SK-N-SH (cell line): ENCODE results near the gene SCN7A.

Source experiments
- CHD2 ChIP-seq: fragments of 150-350 bp; IDR thresholded peaks from 2 replicates; pipeline ENCODE4 v1.6.1; 2018; ENCODE audit warnings: low read length; ENCODE audit not compliant: partially characterized antibody
- CTCF ChIP-seq: fragments of 200-600 bp; sonication (generic); IDR thresholded peaks from 2 replicates; pipeline ENCODE4 v1.6.1; 2017; ENCODE audit warnings: antibody characterized with exemption, mild to moderate bottlenecking, moderate library complexity
- EP300 ChIP-seq, 2 experiments: IDR thresholded peaks; 2 replicates each; pipeline versions ENCODE4 v1.4.0 to v1.6.1; 2012; ENCODE audit warnings: borderline replicate concordance in 1 of 2, low read depth in 1 of 2, low read length in 1 of 2
- POLR2AphosphoS5 ChIP-seq: IDR thresholded peaks from 2 replicates; pipeline ENCODE4 v1.6.1; 2012; ENCODE audit warnings: low read depth, low read length
- RAD21 ChIP-seq: IDR thresholded peaks from 2 replicates; pipeline ENCODE4 v1.6.1; 2012; ENCODE audit warnings: mild to moderate bottlenecking, low read length
- SMC3 ChIP-seq: IDR thresholded peaks from 2 replicates; pipeline ENCODE4 v1.6.1; 2012; ENCODE audit warnings: low read depth, low read length, improper control_type of control experiment
- TAF1 ChIP-seq: IDR thresholded peaks from 2 replicates; pipeline ENCODE4 v1.6.1; 2012; ENCODE audit warnings: low read depth, mild to moderate bottlenecking, low read length, moderate library complexity, borderline replicate concordance
- TF ChIP-seq, protein P1 (sequence below): IDR thresholded peaks from 2 replicates; pipeline ENCODE4 v1.4.0; 2012; ENCODE audit warnings: low read depth

DNA sequence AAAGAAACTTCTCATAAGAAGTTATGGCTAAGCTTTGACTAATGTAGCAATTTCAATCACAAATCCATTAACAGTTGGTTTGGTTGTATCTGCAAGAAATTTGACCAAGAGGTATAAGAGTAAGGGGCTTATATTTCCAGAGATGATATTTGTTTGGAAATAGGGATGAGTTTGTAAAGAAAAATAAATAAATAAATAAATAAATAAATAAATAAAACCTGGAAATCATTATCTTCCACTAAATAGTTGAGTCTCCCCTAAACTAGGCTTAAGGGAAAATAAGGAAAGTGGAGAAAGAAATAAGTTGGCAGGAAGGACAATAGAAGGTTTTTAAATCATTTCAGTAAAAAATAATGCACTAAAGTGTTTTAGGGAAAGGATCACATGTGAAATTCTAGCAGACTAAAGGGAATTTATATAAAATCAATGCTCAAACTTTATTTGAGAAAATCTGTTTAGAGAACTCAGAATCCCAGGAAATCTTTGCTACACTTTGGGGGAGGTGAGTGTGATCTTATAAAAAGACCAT is 23.5 kb upstream of the SCN7A start:
- TF ChIP-seq CTCF (no peak), RAD21 (no peak), POLR2AphosphoS5 (no peak), CHD2 (no peak), SMC3 (no peak), EP300 (IDR thresholded peaks at IDR 0.05; ENCODE audit: borderline replicate concordance in 1 of 2, low read depth in 1 of 2, low read length in 1 of 2) (no peak), TAF1 (no peak)
- TF ChIP-seq, protein P1, sequence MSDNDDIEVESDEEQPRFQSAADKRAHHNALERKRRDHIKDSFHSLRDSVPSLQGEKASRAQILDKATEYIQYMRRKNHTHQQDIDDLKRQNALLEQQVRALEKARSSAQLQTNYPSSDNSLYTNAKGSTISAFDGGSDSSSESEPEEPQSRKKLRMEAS: no peak
